Fibroblast of lung (primary cell): Measurements from ENCODE around the gene HS3ST2. TPM values are rescaled to one million over a fixed set of nuclear protein-coding genes. Genes with fewer than 3 reads are reported as not detected.

Experiments used
- DNase-seq, 2 donors: peaks; one replicate each; pipeline versions ENCODE4 v3.0.0 to v3.0.0-alpha.2; 2010; ENCODE audit warnings: low read depth in 2 of 2
- H2AFZ ChIP-seq: 2 replicates; pipeline ENCODE4 v1.5.1; 2012; ENCODE audit warnings: low read length, control low read depth, inconsistent platforms
- H3K27ac ChIP-seq: 2 replicates; pipeline ENCODE4 v1.5.1; 2011; ENCODE audit warnings: low read length, control low read depth; ENCODE audit not compliant: insufficient read depth
- H3K27me3 ChIP-seq: 2 replicates; pipeline ENCODE4 v1.5.1; 2011; ENCODE audit warnings: mild to moderate bottlenecking, low read length; ENCODE audit not compliant: control insufficient read depth, insufficient read depth
- H3K36me3 ChIP-seq: 2 replicates; pipeline ENCODE4 v1.5.1; 2011; ENCODE audit warnings: low read length; ENCODE audit not compliant: control insufficient read depth, insufficient read depth
- H3K4me1 ChIP-seq: 2 replicates; pipeline ENCODE4 v1.5.1; 2011; ENCODE audit warnings: low read length; ENCODE audit not compliant: control insufficient read depth, insufficient read depth; ENCODE audit errors: extremely low read depth
- H3K4me2 ChIP-seq: 2 replicates; pipeline ENCODE4 v1.5.1; 2011; ENCODE audit warnings: low read length, control low read depth; ENCODE audit not compliant: insufficient read depth; ENCODE audit errors: extremely low read depth
- H3K4me3 ChIP-seq, 4 experiments: fragments of 200-600 bp in 1 of 4; sonication (generic) in 1 of 4; replicated peaks in 1 of 4; 2 replicates each; pipeline ENCODE4 v1.5.1; 2011 to 2016; ENCODE audit warnings: low read length in 4 of 4, low read depth in 3 of 4, mild to moderate bottlenecking in 3 of 4, control low read depth in 2 of 4, inconsistent platforms in 1 of 4, mixed read lengths in 1 of 4; ENCODE audit not compliant: insufficient read depth in 1 of 4; ENCODE audit errors: control extremely low read depth in 1 of 4
- H3K79me2 ChIP-seq: 2 replicates; pipeline ENCODE4 v1.5.1; 2012; ENCODE audit warnings: mild to moderate bottlenecking, low read length, inconsistent platforms; ENCODE audit not compliant: control insufficient read depth, insufficient read depth
- H3K9ac ChIP-seq: 2 replicates; pipeline ENCODE4 v1.5.1; 2011; ENCODE audit warnings: mild to moderate bottlenecking, low read length, control low read depth; ENCODE audit not compliant: insufficient read depth
- H3K9me3 ChIP-seq: 2 replicates; pipeline ENCODE4 v1.5.1; 2012; ENCODE audit warnings: low read depth, low read length; ENCODE audit not compliant: control insufficient read depth, insufficient read depth
- H4K20me1 ChIP-seq: 2 replicates; pipeline ENCODE4 v1.5.1; 2011; ENCODE audit warnings: low read length; ENCODE audit not compliant: control insufficient read depth, insufficient read depth; ENCODE audit errors: extremely low read depth
- EZH2 ChIP-seq: IDR thresholded peaks from 2 replicates; pipeline ENCODE4 v1.5.1; 2012; ENCODE audit warnings: low read length, control low read depth, mild to moderate bottlenecking; ENCODE audit errors: missing control alignments
- polyA plus RNA-seq, 2 donors: library from polyadenylated mRNA; depleted of rRNA in 1 of 2; stranded (reverse) in 1 of 2; unstranded in 1 of 2; fragments of >200 nt; gene quantifications; 2 replicates each; pipeline ENCODE4 v1.2.1, GENCODE V29; 2011 to 2012; ENCODE audit warnings: missing spikeins in 1 of 2
- total RNA-seq: library from RNA; depleted of rRNA; stranded (reverse); fragments of >200 nt; gene quantifications from 2 replicates; pipeline ENCODE4 v1.2.1, GENCODE V29; 2014
- TF ChIP-seq, protein P1 (sequence below), 2 donors: IDR thresholded peaks in 1 of 2; conservative IDR thresholded peaks in 1 of 2; 1 replicate in 1 of 2; 2 replicates in 1 of 2; pipeline ENCODE4 v1.5.1; 2011 to 2012; ENCODE audit warnings: low read length in 2 of 2, control low read depth in 1 of 2, inconsistent platforms in 1 of 2, low read depth in 1 of 2, mild to moderate bottlenecking in 1 of 2

The HS3ST2 gene
- total and polyA plus RNA-seq, 2 donors (not counting 1 experiment from before 2014, with no cell fraction given) = not detected

DNA sequence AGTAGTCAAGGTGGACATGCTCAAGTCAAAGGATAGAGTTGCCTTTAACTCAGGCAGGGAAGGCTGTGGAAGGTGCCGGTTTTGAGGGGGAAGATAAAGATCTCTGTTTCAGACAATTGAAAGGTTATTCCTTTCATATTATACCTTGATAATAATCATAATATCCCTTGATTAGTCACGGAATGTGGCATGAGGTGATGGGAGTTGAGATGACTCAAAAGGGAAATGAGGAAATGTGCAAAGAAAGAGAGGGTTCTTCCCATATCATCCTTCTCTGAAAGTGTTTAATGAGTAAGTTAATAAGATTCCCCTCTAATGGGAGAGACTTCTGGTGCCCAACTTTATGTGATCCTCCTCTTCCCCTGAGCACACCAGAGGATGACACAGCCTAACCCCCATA, 43.1 kb upstream of the HS3ST2 start:
- Histone ChIP-seq H3K4me3 (no peak overlapping the region), H3K79me2 (no peaks in the 10 kb centered on the region), H3K9me3 (no peaks in the 10 kb centered on the region), H3K36me3 (no peaks in the 10 kb centered on the region), H3K27ac (no peak overlapping the region), H3K9ac (no peak overlapping the region), H3K27me3 (no peaks in the 10 kb centered on the region), H4K20me1 (no peaks in the 10 kb centered on the region), H3K4me2 (no peak overlapping the region), H2AFZ (no peak overlapping the region), H3K4me1 (no peaks in the 10 kb centered on the region)
- no peak for TF ChIP-seq EZH2
- TF ChIP-seq, protein P1, sequence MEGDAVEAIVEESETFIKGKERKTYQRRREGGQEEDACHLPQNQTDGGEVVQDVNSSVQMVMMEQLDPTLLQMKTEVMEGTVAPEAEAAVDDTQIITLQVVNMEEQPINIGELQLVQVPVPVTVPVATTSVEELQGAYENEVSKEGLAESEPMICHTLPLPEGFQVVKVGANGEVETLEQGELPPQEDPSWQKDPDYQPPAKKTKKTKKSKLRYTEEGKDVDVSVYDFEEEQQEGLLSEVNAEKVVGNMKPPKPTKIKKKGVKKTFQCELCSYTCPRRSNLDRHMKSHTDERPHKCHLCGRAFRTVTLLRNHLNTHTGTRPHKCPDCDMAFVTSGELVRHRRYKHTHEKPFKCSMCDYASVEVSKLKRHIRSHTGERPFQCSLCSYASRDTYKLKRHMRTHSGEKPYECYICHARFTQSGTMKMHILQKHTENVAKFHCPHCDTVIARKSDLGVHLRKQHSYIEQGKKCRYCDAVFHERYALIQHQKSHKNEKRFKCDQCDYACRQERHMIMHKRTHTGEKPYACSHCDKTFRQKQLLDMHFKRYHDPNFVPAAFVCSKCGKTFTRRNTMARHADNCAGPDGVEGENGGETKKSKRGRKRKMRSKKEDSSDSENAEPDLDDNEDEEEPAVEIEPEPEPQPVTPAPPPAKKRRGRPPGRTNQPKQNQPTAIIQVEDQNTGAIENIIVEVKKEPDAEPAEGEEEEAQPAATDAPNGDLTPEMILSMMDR (conservative IDR thresholded peaks at IDR 0.05 in 1 of 2, IDR thresholded peaks at IDR 0.05 in 1 of 2; ENCODE audit: low read depth in 1 of 2, low read length in 2 of 2) = no peak
- DNase-seq = no peak

DNA sequence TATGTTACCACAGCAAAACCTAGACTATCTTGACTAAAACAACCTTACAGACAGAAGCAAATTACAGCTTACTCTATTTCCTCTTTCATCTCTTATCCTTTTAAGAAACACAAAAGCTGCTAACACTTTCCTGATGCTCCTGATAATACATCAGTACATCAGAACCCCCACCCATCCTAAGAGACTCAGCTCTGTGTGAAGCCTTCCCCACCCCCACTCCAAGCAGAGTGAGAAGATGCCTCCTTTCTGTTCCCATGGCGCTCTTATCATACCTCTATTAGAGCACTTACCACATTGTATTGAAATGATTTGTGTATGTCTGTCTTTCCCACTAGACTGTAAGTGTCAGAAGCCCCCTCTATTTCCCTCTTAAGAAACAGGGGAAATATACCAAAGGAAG, 42.4 kb upstream of the HS3ST2 start:
- Histone ChIP-seq H4K20me1 (no peaks in the 10 kb centered on the region), H2AFZ (no peak overlapping the region), H3K9ac (no peak overlapping the region)

DNA sequence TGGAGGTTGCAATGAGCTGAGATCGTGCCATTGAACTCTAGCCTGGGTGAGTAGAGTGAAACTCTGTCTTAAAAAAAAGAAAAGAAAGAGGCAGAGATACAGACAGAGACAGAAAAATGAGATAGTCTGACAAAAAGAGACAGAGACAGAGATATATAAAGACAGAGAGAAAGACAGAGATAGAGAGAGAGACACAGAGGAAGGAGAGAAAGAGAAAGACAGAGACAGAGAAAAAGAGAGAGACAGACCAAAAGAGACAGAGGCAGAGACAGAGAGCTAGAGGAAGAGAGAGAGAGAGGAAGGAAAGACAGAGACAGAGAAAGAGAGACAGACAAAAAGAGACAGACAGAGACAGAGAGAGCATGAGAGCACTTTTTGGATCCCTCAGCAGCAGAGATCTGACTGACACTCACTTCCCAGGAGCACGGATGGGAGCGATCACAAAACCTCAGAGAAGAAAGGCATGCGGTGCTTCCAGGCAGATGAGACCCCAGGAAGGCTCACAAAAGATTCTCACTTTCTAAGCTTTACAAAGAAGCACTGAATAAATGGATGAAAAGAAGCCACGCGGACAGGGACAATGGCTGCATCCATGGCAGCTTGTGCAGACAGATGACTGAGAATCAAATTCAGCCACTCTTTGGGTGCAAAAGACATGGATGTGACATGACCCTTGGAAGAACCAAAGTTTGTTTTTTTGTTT, 38.6 kb upstream of the HS3ST2 start:
- no peak for DNase-seq
- no peak overlapping the region for H3K9ac ChIP-seq
- H3K79me2 ChIP-seq = no peaks in the 10 kb centered on the region
- H3K4me2 ChIP-seq = no peak overlapping the region
- H3K27ac ChIP-seq = no peak overlapping the region
- TF ChIP-seq EZH2 = no peak
- TF ChIP-seq, protein P1 (conservative IDR thresholded peaks at IDR 0.05 in 1 of 2, IDR thresholded peaks at IDR 0.05 in 1 of 2; ENCODE audit: low read depth in 1 of 2, low read length in 2 of 2) = no peak
- no peaks in the 10 kb centered on the region for H3K36me3 ChIP-seq
- no peaks in the 10 kb centered on the region for H4K20me1 ChIP-seq
- no peak overlapping the region for H3K4me3 ChIP-seq
- H2AFZ ChIP-seq = no peak overlapping the region
- no peaks in the 10 kb centered on the region for H3K9me3 ChIP-seq
- H3K4me1 ChIP-seq = no peaks in the 10 kb centered on the region
- no peaks in the 10 kb centered on the region for H3K27me3 ChIP-seq

More for the DNA sequence above, 42.4 kb upstream of the HS3ST2 start:
- Histone ChIP-seq H3K27me3 (no peaks in the 10 kb centered on the region), H3K9me3 (no peaks in the 10 kb centered on the region), H3K79me2 (no peaks in the 10 kb centered on the region), H3K4me1 (no peaks in the 10 kb centered on the region), H3K4me2 (no peak overlapping the region), H3K4me3 (no peak overlapping the region), H3K36me3 (no peaks in the 10 kb centered on the region), H3K27ac (no peak overlapping the region)
- no peak for DNase-seq
- TF ChIP-seq, protein P1 (conservative IDR thresholded peaks at IDR 0.05 in 1 of 2, IDR thresholded peaks at IDR 0.05 in 1 of 2; ENCODE audit: low read depth in 1 of 2, low read length in 2 of 2) = no peak
- TF ChIP-seq EZH2 = no peak
